Mesodermal cell (in vitro differentiated cells): Measurements from ENCODE around the gene NEURL2.
A peak's percentile ranks its signal among the peaks of the same experiment; 100 is the strongest.
"Not testable (repeated sequence)": the region's sequence is repeated elsewhere in the genome, so short reads cannot be mapped to it uniquely, and the experiment has no call there.

Experiments used
- H3K27ac ChIP-seq: 2 replicates; pipeline ENCODE4 v1.7.0; 2013; ENCODE audit warnings: mild to moderate bottlenecking, low read depth, low read length, moderate library complexity; ENCODE audit not compliant: severe bottlenecking
- H3K36me3 ChIP-seq: 2 replicates; pipeline ENCODE4 v1.7.1; 2013; ENCODE audit warnings: mild to moderate bottlenecking, low read length, moderate library complexity; ENCODE audit not compliant: control insufficient read depth, insufficient read depth
- H3K4me1 ChIP-seq: one replicate; pipeline ENCODE4 v1.7.1; 2013; ENCODE audit warnings: mild to moderate bottlenecking, low read length; ENCODE audit not compliant: insufficient read depth, control insufficient read depth, poor library complexity, severe bottlenecking
- H3K4me3 ChIP-seq: 2 replicates; pipeline ENCODE4 v1.7.0; 2013; ENCODE audit warnings: low read length, control low read depth, mild to moderate bottlenecking; ENCODE audit not compliant: insufficient read depth, poor library complexity, severe bottlenecking; ENCODE audit errors: extremely low read depth
- H3K9me3 ChIP-seq: 2 replicates; pipeline ENCODE4 v1.7.1; 2013; ENCODE audit warnings: mild to moderate bottlenecking, low read length, moderate library complexity; ENCODE audit not compliant: control insufficient read depth
- WGBS, 2 experiments: methylation state at CpG; one replicate each; pipeline ENCODE4 v1.1.5; 2013; ENCODE audit warnings: missing lambda C conversion rate in 2 of 2; ENCODE audit not compliant: insufficient coverage in 2 of 2; 5-methylcytosine and 5-hydroxymethylcytosine counted together

NEURL2 gene

GRCh38 chr20:45882469-45883099 lies 8.4 kb downstream of the NEURL2 start:
- H3K4me3 ChIP-seq: no peak overlapping the region
- H3K27ac ChIP-seq: no peak overlapping the region
- no peaks in the 10 kb centered on the region for H3K4me1 ChIP-seq
- H3K36me3 ChIP-seq: peaks cover 35% of the 10 kb centered on the region
- WGBS, 2 experiments: 93 to 98% methylated on average over 4 of the region's 4 CpGs
- no peaks in the 10 kb centered on the region for H3K9me3 ChIP-seq

GRCh38 chr20:45880988-45881788 lies 9.8 kb downstream of the NEURL2 start, which contains the start of gene ZSWIM1:
ZSWIM1 (plus strand) TSS chr20:45881227; CDS start chr20:45882593, 1,366 bp downstream.
- Histone ChIP-seq H3K9me3 (no peaks in the 10 kb centered on the region), H3K36me3 (peaks cover 40% of the 10 kb centered on the region), H3K4me3 (peak within 1 kb of the TSS; percentile 81), H3K27ac (peak within 1 kb of the TSS; percentile 75), H3K4me1 (no peaks in the 10 kb centered on the region)
- WGBS, 2 experiments: 0 to 1% methylated on average over 7 to 17 of the region's 23 CpGs

DNA sequence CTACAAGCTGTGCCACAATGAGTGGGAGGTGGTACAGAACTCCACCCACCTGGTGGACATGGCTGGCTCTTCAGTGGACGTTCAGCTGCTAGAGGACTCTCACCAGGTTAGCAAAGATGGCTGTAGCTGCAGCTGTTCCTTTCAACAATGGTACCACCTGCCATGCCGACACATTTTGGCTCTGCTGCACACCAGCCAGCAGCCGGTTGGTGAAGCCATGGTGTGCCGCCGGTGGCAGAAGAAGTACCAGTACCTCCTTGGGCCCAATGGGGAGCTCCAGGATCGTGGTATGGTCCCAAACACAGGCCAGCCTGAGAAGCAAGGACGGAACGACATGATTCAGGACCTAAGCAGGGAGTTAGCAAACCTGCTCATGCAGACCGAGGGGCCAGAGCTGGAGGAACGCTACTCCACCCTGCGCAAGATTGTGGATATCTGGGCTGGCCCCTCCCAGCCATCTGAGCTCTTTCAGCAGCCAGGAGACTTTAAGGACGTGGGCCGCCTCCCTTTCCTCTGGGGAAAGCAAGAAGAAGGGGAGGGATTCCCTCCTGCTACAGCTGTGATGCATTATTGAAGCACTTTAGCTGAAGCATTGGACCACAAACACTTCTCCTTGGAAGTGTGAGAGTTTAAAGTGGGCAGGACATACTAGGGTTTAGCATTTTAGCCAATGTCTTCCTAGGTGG lies 12.8 kb downstream of the NEURL2 start:
- WGBS, 2 experiments: 90 to 91% methylated on average over 12 to 13 of the region's 13 CpGs
- no peak overlapping the region for H3K27ac ChIP-seq
- H3K4me1 ChIP-seq: no peaks in the 10 kb centered on the region
- no peaks in the 10 kb centered on the region for H3K9me3 ChIP-seq
- H3K36me3 ChIP-seq: peaks cover 30% of the 10 kb centered on the region
- H3K4me3 ChIP-seq: no peak overlapping the region

GRCh38 chr20:45874576-45874975 lies 16.4 kb downstream of the NEURL2 start:
- Histone ChIP-seq H3K36me3 (peaks cover 16% of the 10 kb centered on the region), H3K9me3 (no peaks in the 10 kb centered on the region), H3K4me3 (no peak overlapping the region), H3K4me1 (no peaks in the 10 kb centered on the region), H3K27ac (no peak overlapping the region)
- WGBS, 2 experiments: 89 to 94% methylated on average over 3 to 4 of the region's 4 CpGs

DNA sequence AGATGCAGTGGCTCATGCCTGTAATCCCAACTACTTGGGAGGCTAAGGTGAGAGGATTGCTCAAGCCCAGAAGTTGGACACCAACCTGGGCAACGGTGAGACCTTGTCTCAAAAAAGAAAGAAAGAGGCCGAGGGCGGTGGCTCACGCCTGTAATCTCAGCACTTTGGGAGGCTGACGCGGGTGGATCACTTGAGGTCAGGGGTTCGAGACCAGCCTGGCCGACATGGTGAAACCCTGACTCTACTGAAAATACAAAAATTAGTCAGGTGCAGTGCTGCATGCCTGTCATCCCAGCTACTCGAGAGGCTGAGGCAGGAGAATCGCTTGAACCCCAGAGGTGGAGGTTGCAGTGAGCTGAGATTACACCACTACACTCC lies 16.9 kb downstream of the NEURL2 start:
- peaks cover 16% of the 10 kb centered on the region for H3K36me3 ChIP-seq
- H3K9me3 ChIP-seq, H3K4me1 ChIP-seq, H3K4me3 ChIP-seq, H3K27ac ChIP-seq: not testable (repeated sequence)
- WGBS, 2 experiments: 95% methylated on average over 10 of the region's 10 CpGs

DNA sequence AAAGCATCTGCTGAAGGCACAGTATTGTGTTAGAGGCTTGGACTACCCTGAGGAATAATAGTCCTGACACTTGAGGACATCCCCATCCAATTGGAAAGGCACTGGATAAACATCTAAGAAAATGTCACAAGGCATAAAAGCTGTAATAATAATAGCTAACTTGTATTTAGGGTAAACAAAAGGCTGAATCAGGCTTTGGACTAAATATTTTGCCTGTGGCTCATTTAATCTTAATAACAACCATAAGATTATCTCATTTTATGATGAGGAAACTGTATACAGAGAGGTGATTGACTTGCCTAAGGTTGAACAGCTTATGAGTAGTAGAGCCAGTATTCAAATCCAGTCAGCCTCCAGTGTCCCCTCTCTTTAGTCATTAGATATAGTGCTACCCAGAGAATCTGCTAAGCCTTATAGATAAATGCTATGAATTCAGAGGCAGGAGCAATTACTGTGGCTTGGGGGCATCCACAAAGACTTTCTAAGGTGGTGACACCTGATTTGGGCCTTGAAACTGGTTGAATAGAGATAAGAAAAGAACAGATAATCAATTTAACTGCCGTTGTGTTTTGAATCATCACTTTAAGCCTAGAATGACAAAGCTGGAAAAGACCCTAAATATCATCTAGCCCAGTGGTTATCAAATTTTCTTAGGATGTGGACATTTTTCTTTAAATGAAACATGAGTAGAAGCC lies 17.5 kb downstream of the NEURL2 start:
- WGBS, 2 experiments: 88% methylated on average over 1 of the region's 1 CpG; no CpG with 5 or more reads in 1 of the 2 experiments

DNA sequence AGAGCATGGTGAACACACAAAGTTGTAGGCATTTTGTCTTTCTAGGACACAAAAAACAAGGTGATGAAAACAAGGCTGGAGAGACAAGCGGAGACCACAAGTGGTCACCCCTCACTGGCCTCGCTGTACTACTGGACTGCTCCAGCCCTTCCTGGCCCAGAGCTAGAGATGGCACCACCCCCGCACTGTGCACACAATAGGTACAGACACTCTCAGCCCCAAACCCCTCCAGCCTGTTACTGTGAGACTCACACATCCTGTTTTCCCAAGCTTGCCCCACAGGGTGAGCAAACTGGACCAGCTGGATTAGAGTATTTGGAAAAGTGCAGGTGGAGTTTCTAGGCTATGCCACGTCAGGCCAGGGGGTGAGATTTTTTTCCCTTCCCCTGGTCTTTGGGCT lies 18.4 kb downstream of the NEURL2 start:
- no peaks in the 10 kb centered on the region for H3K4me1 ChIP-seq
- H3K9me3 ChIP-seq: no peaks in the 10 kb centered on the region
- WGBS, 2 experiments: 86 to 100% methylated on average over 1 to 2 of the region's 4 CpGs
- no peak overlapping the region for H3K4me3 ChIP-seq
- H3K27ac ChIP-seq: no peak overlapping the region
- H3K36me3 ChIP-seq: peaks cover 12% of the 10 kb centered on the region

More for the DNA sequence above, 17.5 kb downstream of the NEURL2 start:
- Histone ChIP-seq H3K4me3 (no peak overlapping the region), H3K4me1 (no peaks in the 10 kb centered on the region), H3K9me3 (no peaks in the 10 kb centered on the region), H3K36me3 (peaks cover 16% of the 10 kb centered on the region), H3K27ac (no peak overlapping the region)

- Histone ChIP-seq H3K4me3 (no peak overlapping the region), H3K36me3 (no peaks in the 10 kb centered on the region), H3K27ac (no peak overlapping the region), H3K9me3 (no peaks in the 10 kb centered on the region), H3K4me1 (no peaks in the 10 kb centered on the region)
Observed at GRCh38 chr20:45867819-45868176, 23.2 kb downstream of the NEURL2 start.

GRCh38 chr20:45867136-45867818 lies 23.7 kb downstream of the NEURL2 start:
- no peaks in the 10 kb centered on the region for H3K36me3 ChIP-seq
- H3K4me1 ChIP-seq: no peaks in the 10 kb centered on the region
- 87 to 100% methylated on average over 2 of the region's 6 CpGs for WGBS, 2 experiments
- no peaks in the 10 kb centered on the region for H3K9me3 ChIP-seq
- H3K27ac ChIP-seq: no peak overlapping the region
- H3K4me3 ChIP-seq: no peak overlapping the region

DNA sequence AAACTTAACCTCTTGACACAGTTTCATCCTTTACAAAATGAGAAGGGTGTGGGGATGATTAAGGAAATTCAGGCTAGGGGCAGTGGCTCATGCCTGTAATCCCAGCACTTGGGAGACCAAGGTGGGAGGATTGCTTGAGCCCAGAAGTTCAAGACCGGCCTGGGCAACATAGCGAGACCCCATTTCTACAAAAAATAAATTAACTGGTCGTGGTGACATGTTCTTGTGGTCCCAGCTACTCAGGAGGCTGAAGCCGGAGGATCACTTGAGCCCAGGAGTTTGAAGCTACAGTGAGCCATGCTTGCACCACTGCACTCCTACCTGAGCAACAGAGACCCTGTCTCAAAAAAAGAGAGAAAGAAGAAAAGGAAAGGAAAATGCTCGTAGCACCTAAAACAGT lies 24.6 kb downstream of the NEURL2 start:
- no peak overlapping the region for H3K27ac ChIP-seq
- no peaks in the 10 kb centered on the region for H3K36me3 ChIP-seq
- no peaks in the 10 kb centered on the region for H3K9me3 ChIP-seq
- no peak overlapping the region for H3K4me3 ChIP-seq
- H3K4me1 ChIP-seq: no peaks in the 10 kb centered on the region
- 90 to 100% methylated on average over 1 to 5 of the region's 5 CpGs for WGBS, 2 experiments
